Ascending aorta (tissue), 2 donors: ENCODE data around the gene TTC7B. TPM values are rescaled to one million over a fixed set of nuclear protein-coding genes. Genes with fewer than 3 reads are reported as not detected.
A peak's percentile ranks its signal among the peaks of the same experiment; 100 is the strongest.

Experiments
- DNase-seq, 2 donors: peaks; one replicate each; pipeline ENCODE4 v3.0.0-alpha.2; 2019; ENCODE audit warnings: low spot score in 2 of 2
- H3K27ac ChIP-seq, 2 donors: fragments of 200-600 bp; sonication (generic); one replicate each; pipeline ENCODE4 v1.5.1; 2016 to 2017; ENCODE audit warnings: mild to moderate bottlenecking in 1 of 2
- H3K27me3 ChIP-seq: fragments of 200-600 bp; sonication (generic); one replicate; pipeline ENCODE4 v1.5.1; 2017
- H3K36me3 ChIP-seq, 2 donors: fragments of 200-600 bp; sonication (generic); one replicate each; pipeline ENCODE4 v1.5.1; 2016
- H3K4me1 ChIP-seq, 2 donors: fragments of 200-600 bp; sonication (generic); one replicate each; pipeline ENCODE4 v1.5.1; 2016 to 2017; ENCODE audit warnings: mild to moderate bottlenecking in 1 of 2
- H3K4me3 ChIP-seq, 2 donors: fragments of 200-600 bp; sonication (generic); one replicate each; pipeline ENCODE4 v1.5.1; 2016 to 2017; ENCODE audit warnings: mild to moderate bottlenecking in 1 of 2
- H3K9me3 ChIP-seq, 2 donors: fragments of 200-600 bp; sonication (generic); one replicate each; pipeline ENCODE4 v1.5.1; 2016
- intact Hi-C: fragments of 100-400 bp; cut with DNase I; formaldehyde crosslinking; loops from one replicate; pipeline ENCODE4 v1.15.1; 2023
- total RNA-seq: library from RNA; depleted of rRNA; stranded (reverse); fragments of >200 nt; gene quantifications from one replicate; pipeline ENCODE4 v1.1.0, GENCODE V29; 2016
- TF ChIP-seq, protein P1 (sequence below), 3 experiments: fragments of 200-600 bp in 2 of 3; fragments of 450-650 bp in 1 of 3; sonication (generic) in 2 of 3; IDR thresholded peaks; one replicate each; pipeline ENCODE4 v1.5.1; 2016 to 2019; ENCODE audit warnings: antibody characterized with exemption in 3 of 3, mild to moderate bottlenecking in 1 of 3, moderate library complexity in 1 of 3

TTC7B gene
- total RNA-seq, 1 donor from 2014 or later: 18.5 TPM

DNA sequence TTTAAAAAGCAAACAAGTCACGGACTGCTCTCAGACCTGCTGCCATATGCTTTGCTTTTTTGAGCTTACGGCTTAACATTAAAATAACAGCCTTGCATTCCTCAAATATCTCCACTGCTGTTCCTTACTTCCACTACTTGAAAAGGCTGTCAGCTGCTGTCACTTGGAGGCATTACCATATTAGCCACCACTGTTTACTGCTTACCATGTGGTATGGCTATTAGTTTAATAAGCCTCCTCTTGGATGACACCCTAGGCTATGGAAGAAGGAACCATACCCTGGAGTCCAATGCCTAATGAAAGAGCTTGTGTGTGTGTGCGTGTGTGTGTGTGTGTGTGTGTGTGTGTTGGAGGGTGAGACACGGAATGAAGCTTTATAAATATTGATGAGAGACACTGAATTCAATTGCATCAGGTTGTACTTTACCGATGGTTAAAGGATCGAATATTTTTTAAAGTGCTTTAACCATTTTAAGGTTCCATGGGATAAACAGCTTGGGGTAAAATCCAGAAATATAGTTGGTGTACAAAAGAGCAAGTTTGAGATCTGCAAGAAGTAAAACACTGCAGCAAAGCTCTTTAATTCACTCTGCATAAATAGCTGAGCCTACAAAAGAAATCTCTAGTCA is 174.5 kb downstream of the TTC7B start:
- no peaks in the 10 kb centered on the region for H3K27me3 ChIP-seq
- H3K4me1 ChIP-seq: peaks cover 0 to 8% of the 10 kb centered on the region in 2 donors
- intact Hi-C loops: no loop called here
- H3K4me3 ChIP-seq: no peak overlapping the region
- no peaks in the 10 kb centered on the region for H3K9me3 ChIP-seq
- H3K27ac ChIP-seq: peak overlapping the region; percentile 37 to 56
- TF ChIP-seq, protein P1, sequence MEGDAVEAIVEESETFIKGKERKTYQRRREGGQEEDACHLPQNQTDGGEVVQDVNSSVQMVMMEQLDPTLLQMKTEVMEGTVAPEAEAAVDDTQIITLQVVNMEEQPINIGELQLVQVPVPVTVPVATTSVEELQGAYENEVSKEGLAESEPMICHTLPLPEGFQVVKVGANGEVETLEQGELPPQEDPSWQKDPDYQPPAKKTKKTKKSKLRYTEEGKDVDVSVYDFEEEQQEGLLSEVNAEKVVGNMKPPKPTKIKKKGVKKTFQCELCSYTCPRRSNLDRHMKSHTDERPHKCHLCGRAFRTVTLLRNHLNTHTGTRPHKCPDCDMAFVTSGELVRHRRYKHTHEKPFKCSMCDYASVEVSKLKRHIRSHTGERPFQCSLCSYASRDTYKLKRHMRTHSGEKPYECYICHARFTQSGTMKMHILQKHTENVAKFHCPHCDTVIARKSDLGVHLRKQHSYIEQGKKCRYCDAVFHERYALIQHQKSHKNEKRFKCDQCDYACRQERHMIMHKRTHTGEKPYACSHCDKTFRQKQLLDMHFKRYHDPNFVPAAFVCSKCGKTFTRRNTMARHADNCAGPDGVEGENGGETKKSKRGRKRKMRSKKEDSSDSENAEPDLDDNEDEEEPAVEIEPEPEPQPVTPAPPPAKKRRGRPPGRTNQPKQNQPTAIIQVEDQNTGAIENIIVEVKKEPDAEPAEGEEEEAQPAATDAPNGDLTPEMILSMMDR (IDR thresholded peaks at IDR 0.05): no peak
- H3K36me3 ChIP-seq: peaks cover 5 to 10% of the 10 kb centered on the region in 2 donors
- DNase-seq: no peak

DNA sequence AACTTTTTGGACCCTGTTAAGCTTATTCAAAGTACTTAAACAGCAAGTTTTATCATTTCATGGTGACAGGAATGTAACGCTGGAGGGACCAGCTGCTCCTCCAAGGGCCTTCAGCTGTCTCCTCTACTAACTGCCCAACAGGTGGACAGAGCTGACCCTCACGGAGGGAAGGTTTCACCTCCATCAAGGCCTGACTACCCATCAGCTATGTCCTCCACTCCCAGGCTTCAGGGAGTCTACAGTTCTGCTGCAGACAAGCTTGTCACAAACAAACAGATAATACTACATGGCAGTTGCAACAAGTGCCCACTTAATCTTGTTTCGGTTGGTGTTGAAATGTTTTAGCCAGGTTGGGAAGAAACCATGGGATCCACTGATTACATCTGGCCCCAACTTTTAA is 175.1 kb downstream of the TTC7B start:
- Histone ChIP-seq H3K27ac (peak overlapping the region; percentile 37 to 56), H3K36me3 (peaks cover 5% of the 10 kb centered on the region in 2 donors), H3K27me3 (no peaks in the 10 kb centered on the region), H3K4me3 (no peak overlapping the region), H3K4me1 (peaks cover 0 to 8% of the 10 kb centered on the region in 2 donors), H3K9me3 (no peaks in the 10 kb centered on the region)
- intact Hi-C loops: no loop called here
- DNase-seq: no peak
- TF ChIP-seq, protein P1 (IDR thresholded peaks at IDR 0.05): no peak

DNA sequence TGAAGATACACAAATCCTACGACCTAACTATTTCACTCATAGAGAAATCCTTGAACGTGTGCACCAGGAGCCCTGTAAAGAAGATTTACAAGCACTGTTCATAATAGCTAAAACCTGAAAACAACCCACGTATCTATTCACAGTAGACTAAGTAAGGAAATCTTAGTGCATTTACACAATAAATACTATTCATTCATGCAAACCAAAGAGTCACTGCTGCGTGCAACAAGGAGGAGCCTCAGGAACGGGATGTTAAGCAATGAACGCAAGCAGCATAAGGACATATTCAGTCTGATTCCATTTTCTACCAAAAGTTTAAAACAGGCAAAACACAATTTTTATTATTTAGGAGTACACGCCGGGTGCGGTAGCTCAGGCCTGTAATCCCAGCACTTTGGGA is 176.6 kb downstream of the TTC7B start:
- H3K27me3 ChIP-seq: no peaks in the 10 kb centered on the region
- no peak overlapping the region for H3K27ac ChIP-seq
- TF ChIP-seq, protein P1 (IDR thresholded peaks at IDR 0.05): no peak
- H3K4me3 ChIP-seq: no peak overlapping the region
- H3K4me1 ChIP-seq: peaks cover 0 to 8% of the 10 kb centered on the region in 2 donors
- intact Hi-C loops: no loop called here
- DNase-seq: no peak
- H3K9me3 ChIP-seq: no peaks in the 10 kb centered on the region
- peaks cover 0 to 5% of the 10 kb centered on the region in 2 donors for H3K36me3 ChIP-seq

DNA sequence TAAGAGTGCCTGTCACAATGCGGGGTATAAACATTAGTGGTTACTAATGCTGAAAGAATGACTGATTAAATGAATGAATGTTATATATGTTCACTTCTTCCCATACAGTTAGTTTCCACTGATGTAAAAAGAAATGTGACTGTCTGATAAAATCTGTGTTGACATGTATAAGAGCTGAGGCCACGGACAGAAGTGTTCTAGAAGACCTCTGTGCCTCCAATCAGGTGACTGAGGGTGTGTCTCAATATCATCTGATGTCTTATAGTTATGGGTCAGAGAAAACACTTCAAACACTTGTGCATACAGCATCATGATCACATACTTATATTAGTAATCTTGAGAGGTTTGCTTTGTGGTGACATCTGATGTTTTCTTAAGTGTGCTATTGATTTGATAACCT is 183.4 kb downstream of the TTC7B start:
- no peak overlapping the region for H3K4me3 ChIP-seq
- intact Hi-C loops: no loop called here
- H3K27ac ChIP-seq: no peak overlapping the region
- DNase-seq: no peak
- no peaks in the 10 kb centered on the region for H3K9me3 ChIP-seq
- H3K27me3 ChIP-seq: no peaks in the 10 kb centered on the region
- H3K4me1 ChIP-seq: peaks cover 5 to 10% of the 10 kb centered on the region in 2 donors
- TF ChIP-seq, protein P1 (IDR thresholded peaks at IDR 0.05): no peak
- no peaks in the 10 kb centered on the region for H3K36me3 ChIP-seq

DNA sequence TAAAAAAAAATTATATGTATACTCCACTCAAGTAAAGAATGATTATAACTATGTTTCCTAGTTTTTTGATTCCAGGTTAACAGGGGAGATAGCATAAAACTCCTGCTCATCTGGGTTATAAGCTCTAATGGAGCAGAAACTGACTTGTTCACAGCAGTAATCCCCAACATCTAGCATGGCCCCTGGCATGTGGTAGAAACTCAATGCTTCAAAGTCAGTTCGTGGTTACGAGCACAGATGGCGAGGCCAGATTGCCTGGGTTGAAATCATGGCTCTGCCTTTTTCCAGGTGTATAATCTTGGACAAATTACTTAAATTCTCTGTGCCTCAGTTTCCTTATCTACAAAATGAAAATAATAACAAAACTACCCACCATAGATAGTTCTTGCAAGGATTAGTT is 183.8 kb downstream of the TTC7B start:
- TF ChIP-seq, protein P1 (IDR thresholded peaks at IDR 0.05): no peak
- H3K4me1 ChIP-seq: peaks cover 9 to 14% of the 10 kb centered on the region in 2 donors
- H3K36me3 ChIP-seq: no peaks in the 10 kb centered on the region
- intact Hi-C loops: no loop called here
- H3K27ac ChIP-seq: no peak overlapping the region
- H3K4me3 ChIP-seq: no peak overlapping the region
- no peaks in the 10 kb centered on the region for H3K9me3 ChIP-seq
- H3K27me3 ChIP-seq: no peaks in the 10 kb centered on the region
- no peak for DNase-seq
